Transverse colon (tissue), 4 donors: ENCODE results near the gene SIRT2.

ENCODE experiments used
- CTCF ChIP-seq, 5 experiments: fragments of 200-600 bp in 3 of 5; fragments of 450-650 bp in 2 of 5; sonication (generic) in 3 of 5; IDR thresholded peaks; 1 replicate in 2 of 5; 2 replicates in 3 of 5; pipeline ENCODE4 v1.5.1; 2016 to 2017; ENCODE audit warnings: antibody characterized with exemption in 5 of 5, inconsistent platforms in 3 of 5, mild to moderate bottlenecking in 2 of 5, moderate library complexity in 1 of 5
- EP300 ChIP-seq: sonication (generic); formaldehyde crosslinking; IDR thresholded peaks from one replicate; pipeline ENCODE4 v1.6.1; 2017; ENCODE audit warnings: antibody characterized with exemption, low read depth
- POLR2A ChIP-seq: fragments of 450-650 bp; IDR thresholded peaks from one replicate; pipeline ENCODE4 v1.6.1; 2016; ENCODE audit warnings: antibody characterized with exemption, mild to moderate bottlenecking, moderate library complexity
- POLR2AphosphoS5 ChIP-seq, 3 donors: sonication (generic); formaldehyde crosslinking; IDR thresholded peaks; one replicate each; pipeline ENCODE4 v1.6.1; 2016; ENCODE audit warnings: antibody characterized with exemption in 3 of 3

- TF ChIP-seq CTCF (IDR thresholded peaks at IDR 0.05) (no peak), EP300 (no peak), POLR2AphosphoS5 (IDR thresholded peaks at IDR 0.05) (peak in 1 of 3 donors; percentile 9), POLR2A (no peak)
Measured at GRCh38 chr19:38836983-38837626, 62.3 kb downstream of the SIRT2 start.
